ENCODE measurements around the gene AP2A2. TPM values are rescaled to one million over a fixed set of nuclear protein-coding genes. Genes with fewer than 3 reads are reported as not detected.

AP2A2 gene
- total RNA-seq, 1 donor from 2014 or later: 89.1 TPM

DNA sequence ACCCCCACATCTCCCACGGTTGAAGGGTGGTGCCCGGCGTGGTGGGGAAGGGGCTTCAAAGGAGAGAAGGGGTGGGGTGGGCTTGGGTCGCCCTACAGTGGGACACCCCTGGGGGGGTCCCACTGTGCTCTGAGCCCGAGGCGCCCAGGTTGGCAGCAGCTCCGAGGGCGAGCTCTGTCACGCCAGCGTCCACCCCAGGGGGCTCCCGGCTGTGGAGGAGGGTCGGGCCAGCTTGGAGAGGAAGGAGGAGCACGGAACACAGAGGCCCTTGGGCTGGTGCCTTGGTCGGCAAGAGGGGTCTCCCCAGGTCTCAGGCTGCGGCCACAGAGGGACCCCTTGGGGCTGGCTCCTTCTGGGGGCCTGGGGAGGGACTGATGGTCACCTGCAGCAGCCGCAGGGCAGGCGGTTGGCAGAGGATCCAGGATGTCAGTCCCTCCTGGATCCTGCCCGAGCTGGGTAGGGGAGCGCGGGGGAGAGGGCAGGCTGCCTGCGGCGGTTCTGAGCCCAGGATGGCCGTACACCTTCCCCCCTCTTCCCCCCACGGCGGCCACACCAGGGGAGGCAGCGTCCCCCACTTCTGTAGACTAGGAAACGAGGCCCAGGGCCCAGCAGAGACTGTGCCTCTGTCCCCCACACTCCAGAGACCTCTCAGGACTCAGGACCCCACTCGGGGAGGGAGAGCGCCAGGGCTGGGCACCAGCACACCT lies 110.1 kb downstream of the AP2A2 start:
- DNase-seq (ENCODE audit: low spot score in 2 of 2, unreplicated experiment in 2 of 2): no peak
- no peak for TF ChIP-seq CTCF (IDR thresholded peaks at IDR 0.05; ENCODE audit: unreplicated experiment)
- H3K4me1 Mint-ChIP-seq: no peaks in the 10 kb centered on the region
- no peaks in the 10 kb centered on the region for H3K9me3 Mint-ChIP-seq
- no peak overlapping the region for H3K27ac Mint-ChIP-seq
- no peaks in the 10 kb centered on the region for H3K27me3 Mint-ChIP-seq (ENCODE audit: low read depth)
- no peak overlapping the region for H3K4me3 Mint-ChIP-seq
- H3K36me3 Mint-ChIP-seq: no peaks in the 10 kb centered on the region

GRCh38 chr11:1036303-1036923 lies 110.7 kb downstream of the AP2A2 start, which contains the start of gene MUC6:
TSS of gene MUC6 (minus strand) at chr11:1036718. CDS start at chr11:1036655, 63 bp downstream.
- Mint-ChIP-seq H3K27ac (no peak within 1 kb of the TSS), H3K4me1 (no peaks in the 10 kb centered on the region)

GRCh38 chr11:1036931-1037330 lies 111.3 kb downstream of the AP2A2 start:
- H3K9me3 Mint-ChIP-seq: no peaks in the 10 kb centered on the region
- TF ChIP-seq CTCF (IDR thresholded peaks at IDR 0.05; ENCODE audit: unreplicated experiment): no peak
- H3K4me3 Mint-ChIP-seq: no peak overlapping the region
- H3K36me3 Mint-ChIP-seq: no peaks in the 10 kb centered on the region
- DNase-seq (ENCODE audit: low spot score in 2 of 2, unreplicated experiment in 2 of 2): no peak
- H3K4me1 Mint-ChIP-seq: no peaks in the 10 kb centered on the region
- H3K27ac Mint-ChIP-seq: no peak overlapping the region
- no peaks in the 10 kb centered on the region for H3K27me3 Mint-ChIP-seq (ENCODE audit: low read depth)

More at GRCh38 chr11:1036303-1036923, 110.7 kb downstream of the AP2A2 start, which contains the start of gene MUC6:
- H3K27me3 Mint-ChIP-seq (ENCODE audit: low read depth): no peaks in the 10 kb centered on the region
- H3K9me3 Mint-ChIP-seq: no peaks in the 10 kb centered on the region
- no peaks in the 10 kb centered on the region for H3K36me3 Mint-ChIP-seq
- TF ChIP-seq CTCF (IDR thresholded peaks at IDR 0.05; ENCODE audit: unreplicated experiment): no peak
- H3K4me3 Mint-ChIP-seq: no peak within 1 kb of the TSS
- DNase-seq (ENCODE audit: low spot score in 2 of 2, unreplicated experiment in 2 of 2): no peak

- Mint-ChIP-seq H3K9me3 (no peaks in the 10 kb centered on the region), H3K27ac (no peak overlapping the region), H3K36me3 (no peaks in the 10 kb centered on the region), H3K4me3 (no peak overlapping the region), H3K4me1 (no peaks in the 10 kb centered on the region), H3K27me3 (ENCODE audit: low read depth) (no peaks in the 10 kb centered on the region)
- no peak for DNase-seq (ENCODE audit: low spot score in 2 of 2, unreplicated experiment in 2 of 2)
- no peak for TF ChIP-seq CTCF (IDR thresholded peaks at IDR 0.05; ENCODE audit: unreplicated experiment)
Measured at GRCh38 chr11:1037506-1038055, 111.9 kb downstream of the AP2A2 start.

- Mint-ChIP-seq H3K9me3 (no peaks in the 10 kb centered on the region), H3K4me1 (no peaks in the 10 kb centered on the region), H3K27me3 (ENCODE audit: low read depth) (no peaks in the 10 kb centered on the region), H3K27ac (no peak overlapping the region), H3K4me3 (no peak overlapping the region), H3K36me3 (no peaks in the 10 kb centered on the region)
- no peak for TF ChIP-seq CTCF (IDR thresholded peaks at IDR 0.05; ENCODE audit: unreplicated experiment)
- no peak for DNase-seq (ENCODE audit: low spot score in 2 of 2, unreplicated experiment in 2 of 2)
Measured at GRCh38 chr11:1038361-1038760, 112.7 kb downstream of the AP2A2 start.
